ENCODE results near the gene DENND1B.

DNA sequence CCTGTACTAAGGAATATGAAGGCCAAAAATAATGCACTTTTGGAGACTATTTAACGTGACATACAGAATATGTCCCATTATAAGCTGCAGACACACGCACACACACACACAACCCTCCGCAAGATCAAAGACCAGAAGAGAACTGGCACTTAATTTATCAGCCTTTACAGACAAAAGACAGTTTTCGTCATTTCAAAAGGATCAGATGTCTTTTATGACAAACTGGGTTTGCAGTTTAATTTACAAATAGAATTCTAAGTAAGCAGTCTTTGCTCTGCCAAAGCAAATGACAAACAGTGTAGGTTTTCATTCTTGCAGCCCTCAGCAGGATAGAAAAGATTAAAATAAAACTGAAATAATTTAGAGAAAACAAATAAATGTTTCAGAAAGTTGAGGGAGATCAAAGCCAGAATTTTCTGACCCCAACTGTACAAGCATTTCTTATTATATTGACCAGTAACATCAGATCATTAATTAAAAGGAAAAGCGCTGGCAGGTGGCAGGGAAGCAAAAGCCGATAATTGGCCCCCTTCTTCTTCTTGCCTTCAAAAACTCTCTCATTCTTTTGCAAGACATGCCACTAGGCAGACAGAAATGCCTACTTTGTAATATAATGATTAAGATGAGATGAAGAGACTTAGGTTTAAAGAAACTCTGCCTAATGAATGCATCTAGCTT is 169.0 kb downstream of the DENND1B start:
- TF ChIP-seq, protein P1, sequence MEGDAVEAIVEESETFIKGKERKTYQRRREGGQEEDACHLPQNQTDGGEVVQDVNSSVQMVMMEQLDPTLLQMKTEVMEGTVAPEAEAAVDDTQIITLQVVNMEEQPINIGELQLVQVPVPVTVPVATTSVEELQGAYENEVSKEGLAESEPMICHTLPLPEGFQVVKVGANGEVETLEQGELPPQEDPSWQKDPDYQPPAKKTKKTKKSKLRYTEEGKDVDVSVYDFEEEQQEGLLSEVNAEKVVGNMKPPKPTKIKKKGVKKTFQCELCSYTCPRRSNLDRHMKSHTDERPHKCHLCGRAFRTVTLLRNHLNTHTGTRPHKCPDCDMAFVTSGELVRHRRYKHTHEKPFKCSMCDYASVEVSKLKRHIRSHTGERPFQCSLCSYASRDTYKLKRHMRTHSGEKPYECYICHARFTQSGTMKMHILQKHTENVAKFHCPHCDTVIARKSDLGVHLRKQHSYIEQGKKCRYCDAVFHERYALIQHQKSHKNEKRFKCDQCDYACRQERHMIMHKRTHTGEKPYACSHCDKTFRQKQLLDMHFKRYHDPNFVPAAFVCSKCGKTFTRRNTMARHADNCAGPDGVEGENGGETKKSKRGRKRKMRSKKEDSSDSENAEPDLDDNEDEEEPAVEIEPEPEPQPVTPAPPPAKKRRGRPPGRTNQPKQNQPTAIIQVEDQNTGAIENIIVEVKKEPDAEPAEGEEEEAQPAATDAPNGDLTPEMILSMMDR (IDR thresholded peaks at IDR 0.05): no peak
- no peak for TF ChIP-seq EZH2phosphoT487 (IDR thresholded peaks at IDR 0.05)

Measured in neural progenitor cell (in vitro differentiated cells).